ENCODE data around the gene CEP164.

The CEP164 gene

DNA sequence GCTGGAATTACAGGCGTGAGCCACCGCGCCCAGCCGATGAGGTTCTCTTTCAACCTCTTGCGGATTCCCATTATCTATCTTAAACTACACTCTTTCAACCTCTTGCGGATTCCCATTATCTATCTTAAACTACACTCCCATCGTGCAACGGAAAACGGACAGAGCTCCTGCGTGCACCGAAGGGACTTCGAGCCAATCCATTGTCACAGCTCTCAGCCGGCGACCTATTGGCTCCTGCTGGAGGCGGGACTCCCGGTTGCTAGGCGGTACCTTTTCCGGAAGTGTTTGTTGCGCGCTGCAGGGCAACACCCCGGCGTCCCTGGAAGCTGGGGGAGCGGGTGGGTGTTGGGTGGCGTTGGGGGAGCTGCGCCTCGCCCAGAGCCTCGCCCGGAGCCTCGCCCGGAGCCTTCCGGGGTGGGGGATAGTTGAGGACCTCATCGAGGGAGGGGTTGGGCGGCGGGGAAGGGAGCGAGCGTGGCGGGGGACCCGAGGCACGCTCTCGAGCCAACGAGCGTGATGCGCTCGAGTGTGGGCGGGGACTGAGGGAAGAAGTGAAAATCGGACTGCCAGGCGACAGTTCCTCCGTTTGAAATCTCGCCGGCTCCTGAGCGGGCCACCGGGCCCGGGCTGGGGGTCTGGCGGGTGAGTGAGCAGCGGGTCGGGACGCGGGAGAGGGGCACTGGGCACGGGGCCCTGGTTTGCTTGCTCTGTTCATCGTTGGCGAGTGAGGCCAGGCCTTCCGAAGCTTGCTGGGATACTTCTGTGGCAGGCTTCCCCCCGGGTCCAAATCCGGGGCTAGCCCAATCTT, at the start of gene CEP164:
Gene CEP164, plus strand, starts transcription at position 288 of the 808 bp plus-strand sequence. CDS start 10,733 bp downstream, outside the sequence.
- DNase-seq = peak; percentile 98

DNA sequence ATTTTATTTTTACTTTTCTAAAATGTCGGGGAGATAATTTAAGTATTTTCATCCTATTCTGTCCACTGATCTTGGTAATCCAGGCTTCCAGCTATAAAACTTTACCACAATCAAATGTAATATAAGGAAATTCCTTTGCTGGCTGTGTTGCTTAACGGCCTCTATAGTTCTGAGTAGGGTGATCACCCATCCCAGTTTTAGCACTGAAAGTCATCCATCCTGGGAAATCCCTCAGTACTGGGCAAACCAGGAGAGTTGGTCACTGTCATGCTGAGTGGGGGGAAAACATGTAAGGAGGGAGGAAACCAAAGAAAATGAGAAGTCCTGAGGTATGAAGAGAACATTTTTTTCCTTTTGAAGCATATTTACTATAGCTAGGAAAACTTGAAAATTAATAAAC, 49.3 kb upstream of the CEP164 start:
- DNase-seq = no peak

DNA sequence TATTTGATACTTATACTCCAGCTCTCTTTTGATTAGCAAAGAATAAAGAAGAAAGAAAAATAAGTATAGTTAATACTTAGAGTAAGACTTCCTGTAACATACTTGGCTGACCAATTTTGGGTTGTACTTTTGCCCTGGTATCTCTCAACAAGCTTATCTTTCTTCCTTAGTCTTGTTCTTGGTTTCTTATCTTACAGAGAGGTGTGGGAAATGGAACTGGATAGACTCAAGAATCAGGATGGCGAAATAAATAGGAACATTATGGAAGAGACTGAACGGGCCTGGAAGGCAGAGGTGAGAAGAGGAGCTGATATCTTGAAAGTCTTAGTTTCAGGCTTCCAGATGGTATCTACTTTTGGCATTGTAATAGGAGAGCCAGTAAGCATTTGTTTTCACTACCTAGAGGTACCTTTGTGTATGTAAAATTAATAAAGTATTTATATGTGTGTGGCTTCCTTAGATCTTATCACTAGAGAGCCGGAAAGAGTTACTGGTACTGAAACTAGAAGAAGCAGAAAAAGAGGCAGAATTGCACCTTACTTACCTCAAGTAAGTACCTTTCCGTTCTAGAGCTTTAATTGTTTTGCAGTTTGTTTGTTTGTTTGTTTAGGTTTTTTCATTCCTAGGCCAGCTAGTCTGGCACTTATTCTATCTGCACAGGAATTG, 47.8 kb upstream of the CEP164 start:
- no peak for DNase-seq

DNA sequence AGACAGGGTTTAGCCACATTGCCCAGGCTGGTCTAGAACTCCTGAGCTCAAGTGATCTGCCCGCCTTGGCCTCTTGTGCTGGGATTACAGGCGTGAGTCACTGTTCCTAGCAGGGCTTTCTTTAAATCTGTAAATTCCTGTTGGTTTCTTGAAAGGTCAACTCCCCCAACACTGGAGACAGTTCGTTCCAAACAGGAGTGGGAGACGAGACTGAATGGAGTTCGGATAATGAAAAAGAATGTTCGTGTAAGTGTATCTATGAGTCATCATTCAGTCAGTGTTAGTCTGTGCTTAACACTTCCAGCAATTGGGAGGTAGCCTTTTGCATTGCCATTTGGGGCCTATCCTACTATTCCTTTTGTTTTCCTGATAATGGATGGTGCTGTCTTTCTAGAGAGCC, 46.5 kb upstream of the CEP164 start:
- peak; percentile 58 for DNase-seq

DNA sequence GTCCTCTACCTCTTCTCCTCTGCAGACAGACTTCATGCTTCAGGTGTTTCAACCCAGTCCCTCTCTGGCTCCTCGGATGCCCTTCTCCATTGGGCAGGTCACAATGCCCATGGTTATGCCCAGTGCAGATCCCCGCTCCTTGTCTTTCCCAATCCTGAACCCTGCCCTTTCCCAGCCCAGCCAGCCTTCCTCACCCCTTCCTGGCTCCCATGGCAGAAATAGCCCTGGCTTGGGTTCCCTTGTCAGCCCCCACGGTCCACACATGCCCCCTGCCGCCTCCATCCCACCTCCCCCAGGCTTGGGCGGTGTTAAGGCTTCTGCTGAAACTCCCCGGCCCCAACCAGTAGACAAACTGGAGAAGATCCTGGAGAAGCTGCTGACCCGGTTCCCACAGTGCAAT, 45.8 kb upstream of the CEP164 start:
- DNase-seq = no peak

DNA sequence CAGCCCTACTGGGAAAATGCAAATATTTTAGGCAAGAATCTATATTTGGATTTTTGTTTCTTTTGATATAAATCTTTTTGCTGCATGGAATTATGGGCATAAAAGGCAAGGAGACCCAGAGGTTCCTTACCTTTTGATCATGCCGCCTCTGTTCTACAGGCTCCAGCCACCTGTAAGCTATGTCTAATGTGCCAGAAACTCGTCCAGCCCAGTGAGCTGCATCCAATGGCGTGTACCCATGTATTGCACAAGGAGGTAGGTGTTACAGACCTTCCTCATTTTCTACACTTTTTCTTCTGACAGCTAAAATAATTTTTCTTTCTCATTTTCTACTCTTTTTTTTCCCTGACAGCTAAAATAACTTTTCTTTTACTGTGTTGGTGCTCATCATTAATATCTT, 44.7 kb upstream of the CEP164 start:
- DNase-seq = no peak

DNA sequence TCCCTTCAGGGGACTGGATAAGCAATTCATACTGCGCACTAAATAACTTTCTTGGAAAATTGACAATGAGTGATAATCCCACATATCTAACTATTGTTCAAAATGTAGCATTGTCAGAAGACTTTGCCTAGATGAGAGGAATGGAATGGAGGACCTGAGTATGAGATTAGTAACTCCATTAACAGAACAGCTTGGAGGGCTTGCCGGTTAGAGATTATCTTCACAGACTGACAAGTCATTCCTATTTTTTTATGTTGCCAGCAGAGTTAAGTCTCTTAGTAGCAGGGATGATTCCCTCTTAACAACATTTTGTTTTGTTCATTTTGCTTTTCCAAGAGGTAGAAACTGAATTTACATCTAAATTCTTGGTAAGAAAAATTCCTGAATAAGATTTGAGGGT, 43.6 kb upstream of the CEP164 start:
- no peak for DNase-seq

DNA sequence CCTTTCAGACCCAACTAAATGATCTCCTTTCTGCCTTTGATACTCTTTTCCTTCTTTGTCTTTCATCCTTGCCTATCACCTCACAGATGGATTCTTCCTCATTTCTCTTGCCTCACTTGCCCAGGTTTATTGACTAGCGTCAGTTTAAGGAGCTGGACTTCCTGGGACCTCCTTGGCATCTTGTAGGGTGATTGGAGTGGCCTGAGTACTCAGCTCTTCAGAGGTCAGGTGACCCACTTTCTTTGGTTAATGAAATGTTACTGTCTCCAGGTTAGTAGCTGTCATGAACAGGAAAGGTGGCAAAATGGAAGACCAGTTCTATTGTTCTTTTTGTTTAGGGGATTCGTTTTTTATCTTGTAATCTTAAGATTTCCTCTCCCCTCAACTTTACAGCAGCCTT, 41.1 kb upstream of the CEP164 start:
- no peak for DNase-seq

DNA sequence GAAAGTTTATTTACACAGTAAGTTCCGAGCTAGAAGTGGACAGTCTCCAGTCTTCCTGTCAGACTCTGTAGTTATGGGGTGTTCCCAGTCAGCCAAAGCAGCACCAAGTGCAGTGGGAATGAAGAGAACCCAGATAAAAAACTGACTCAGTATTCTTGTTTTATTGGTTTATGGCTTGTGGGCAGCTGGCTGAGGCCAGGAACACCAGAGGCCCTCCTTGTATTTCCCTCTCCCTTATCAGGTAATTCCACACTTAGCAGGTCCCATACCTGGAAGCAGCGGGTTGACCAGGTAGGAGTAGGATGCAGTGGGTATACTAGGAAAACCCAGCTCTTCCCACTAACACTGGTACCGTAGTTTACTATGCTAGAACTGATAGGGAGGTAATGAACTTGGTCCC, 40.0 kb upstream of the CEP164 start:
- no peak for DNase-seq

DNA sequence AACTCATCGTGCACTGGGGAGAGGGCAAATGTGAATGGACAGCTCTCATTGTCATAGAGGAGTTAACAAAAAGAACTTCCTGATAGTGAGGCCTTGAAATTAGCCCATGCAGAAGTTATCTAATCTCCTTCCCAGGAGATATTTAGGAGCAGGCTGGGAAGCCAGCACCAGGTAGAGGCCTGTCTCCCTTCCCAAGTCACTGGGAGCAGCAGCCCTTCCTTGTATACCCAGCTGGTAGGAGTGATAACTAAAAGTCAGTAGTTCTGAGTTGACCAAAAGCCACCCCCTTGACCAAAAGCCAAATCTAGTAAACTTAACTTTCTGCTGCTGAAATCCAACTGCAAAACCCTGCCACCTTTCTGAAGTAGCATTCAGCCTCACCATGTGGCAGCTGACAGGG, 37.9 kb upstream of the CEP164 start:
- no peak for DNase-seq

DNA sequence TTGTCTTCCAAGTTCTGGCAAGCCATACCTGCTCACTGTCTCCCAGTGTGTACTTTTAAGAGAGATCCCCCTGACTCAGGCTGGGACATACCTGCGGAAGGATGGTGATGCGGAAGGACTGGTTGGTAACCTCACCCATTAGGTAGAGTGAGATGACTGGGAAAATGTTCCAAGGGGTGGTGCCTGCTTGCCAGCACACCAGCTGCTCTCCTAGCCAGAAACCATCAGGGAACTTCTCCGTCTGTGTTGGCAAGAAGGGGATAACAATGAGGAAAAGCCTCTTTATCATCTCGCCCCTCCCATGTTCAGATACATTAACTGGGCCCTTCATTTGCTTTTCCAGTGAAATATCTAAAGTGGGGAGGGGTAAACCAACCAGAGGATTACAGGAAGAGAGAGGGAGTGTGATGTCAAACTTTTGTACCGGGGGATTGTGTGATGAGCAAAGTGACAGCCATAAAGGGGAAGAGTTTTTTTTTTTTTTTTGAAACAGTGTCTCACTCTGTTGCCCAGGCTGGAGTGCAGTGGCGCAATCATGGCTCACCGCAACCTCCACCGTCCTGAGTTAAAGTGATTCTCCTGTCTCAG, 36.8 kb upstream of the CEP164 start, which contains the start of gene BACE1-AS:
Gene BACE1-AS, plus strand, starts transcription at position 538 of the 588 bp plus-strand sequence.
- no peak for DNase-seq

DNA sequence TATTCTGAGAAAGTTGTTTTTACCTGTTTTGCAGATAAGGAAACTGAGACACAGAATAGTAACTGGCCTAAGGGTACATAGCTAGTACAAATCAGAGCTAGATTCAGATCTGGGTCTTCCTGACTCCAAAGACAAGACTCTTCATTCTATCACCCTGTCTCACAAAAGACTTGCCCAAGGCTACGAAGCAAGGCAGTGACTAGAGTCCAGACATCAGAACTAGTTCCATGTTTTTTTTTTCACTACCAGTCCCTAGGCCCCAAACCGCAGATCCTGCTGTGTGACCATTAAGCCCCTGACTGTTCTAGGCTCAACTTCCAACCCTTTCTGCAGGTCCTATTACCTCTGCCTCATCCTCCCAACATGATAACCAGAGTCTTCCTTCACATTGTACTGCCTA, 35.0 kb upstream of the CEP164 start:
- DNase-seq = no peak

DNA sequence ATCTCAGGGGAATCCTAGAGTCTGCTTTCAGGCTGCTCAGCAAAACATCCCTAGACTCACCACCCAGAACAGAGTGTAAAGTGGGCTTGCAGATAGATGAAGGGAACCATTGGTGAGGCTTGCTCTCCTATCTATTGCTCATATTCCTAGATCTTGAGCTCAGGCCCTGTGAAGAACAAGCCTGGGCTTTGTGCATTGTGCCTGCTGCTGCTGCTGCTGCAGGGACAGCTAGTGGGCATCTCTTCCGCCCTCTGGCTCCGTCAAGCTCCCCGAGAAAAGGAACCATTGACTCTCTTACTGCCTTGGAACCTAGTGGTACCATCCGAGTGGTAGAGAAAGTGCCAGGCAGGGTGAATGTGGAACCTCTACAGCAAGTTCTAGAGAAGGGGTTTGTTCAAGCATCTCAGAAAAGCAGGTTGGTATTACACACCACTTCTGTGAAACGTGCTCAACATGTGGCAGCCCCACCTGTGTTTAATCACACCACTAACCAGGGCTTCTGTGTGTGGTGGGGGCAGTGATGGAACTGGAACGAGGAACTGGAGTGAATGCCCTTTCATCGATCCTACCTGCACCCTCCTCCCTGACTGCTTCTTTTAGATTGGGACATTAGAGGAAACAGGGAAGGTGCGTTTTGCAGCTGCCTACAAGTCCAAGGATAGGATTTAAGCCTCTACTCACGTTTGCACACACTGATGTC, 32.1 kb upstream of the CEP164 start:
- DNase-seq = no peak

DNA sequence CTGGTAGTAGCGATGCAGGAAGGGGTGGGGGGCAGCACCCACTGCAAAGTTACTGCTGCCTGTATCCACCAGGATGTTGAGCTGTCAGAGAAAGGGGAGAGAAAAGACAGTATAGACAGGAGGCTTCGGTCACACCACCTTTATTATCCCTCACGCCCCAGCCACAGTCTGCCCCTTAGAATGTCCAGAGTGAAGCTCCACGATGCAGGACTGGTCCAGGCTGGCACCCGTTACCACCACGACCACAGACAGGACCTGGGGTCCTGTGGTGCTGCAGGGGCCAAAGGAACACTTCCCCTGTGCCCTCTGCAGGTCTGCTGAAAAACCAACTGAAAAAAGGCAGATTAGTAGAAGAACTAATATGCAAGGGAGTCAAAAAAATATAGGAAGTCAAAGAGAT, 30.8 kb upstream of the CEP164 start:
- DNase-seq = no peak

DNA sequence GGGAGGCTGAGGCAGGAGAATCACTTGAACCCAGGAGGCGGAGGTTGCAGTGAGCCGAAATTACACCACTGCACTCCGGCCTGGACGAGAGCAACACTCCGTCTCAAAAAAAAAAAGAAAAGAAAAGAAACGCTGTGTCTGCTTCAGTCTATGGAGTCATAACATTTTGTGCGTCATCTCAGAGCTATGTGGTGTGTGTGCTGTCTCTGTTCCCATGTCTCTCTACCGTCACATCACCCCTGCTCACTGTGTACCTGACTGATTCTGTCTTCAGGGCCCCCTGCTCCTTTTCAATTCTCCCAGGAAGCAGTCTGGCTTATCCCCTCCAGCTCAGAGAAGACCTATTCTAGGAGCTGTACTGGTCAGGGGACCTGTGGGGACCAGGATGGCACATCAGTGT, 29.5 kb upstream of the CEP164 start:
- no peak for DNase-seq

DNA sequence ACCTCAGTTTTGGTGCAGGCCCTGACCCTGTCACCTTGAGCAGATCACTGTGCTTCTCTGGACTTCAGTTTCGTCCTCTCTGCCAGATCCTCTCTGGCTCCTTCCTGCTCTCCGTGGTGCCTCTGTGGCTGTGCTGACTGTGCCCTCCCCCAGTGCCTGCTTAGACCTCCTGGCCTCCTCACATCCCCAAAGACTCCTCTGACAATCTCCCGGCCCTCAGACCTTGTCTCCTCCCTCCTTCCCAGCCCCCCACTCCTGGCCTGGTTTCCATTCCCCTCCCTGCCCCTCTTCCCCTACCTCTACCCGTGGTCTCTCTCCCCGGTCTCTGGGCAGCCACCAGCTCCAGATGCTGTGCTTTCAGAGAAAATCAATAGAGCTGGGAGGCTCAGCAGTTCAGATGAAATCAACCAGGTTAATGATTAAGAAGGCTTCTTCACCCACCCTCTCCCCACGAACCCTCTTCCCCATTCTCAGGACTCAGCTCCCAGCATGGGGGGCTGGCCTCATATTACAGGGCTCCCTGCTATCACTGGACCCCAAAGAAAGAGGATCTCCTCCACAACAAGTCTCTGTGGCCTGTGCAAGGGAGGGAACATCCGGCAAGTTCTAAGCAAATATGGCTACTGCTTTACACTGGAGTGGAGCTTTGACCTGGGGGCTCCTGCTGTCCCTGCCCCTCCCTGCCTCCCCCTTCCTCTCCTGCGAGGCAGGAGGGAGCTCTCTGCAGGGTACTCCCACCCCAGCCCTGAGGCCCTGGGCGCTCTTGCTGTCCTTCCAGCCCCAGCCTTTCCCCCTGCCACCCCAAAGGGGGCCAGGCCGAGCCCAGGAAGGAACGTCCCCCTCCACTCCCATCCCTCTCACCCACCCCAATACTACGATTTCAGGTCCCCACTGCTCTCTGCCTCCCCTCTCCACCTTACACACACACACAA, 28.0 kb upstream of the CEP164 start:
- no peak for DNase-seq

DNA sequence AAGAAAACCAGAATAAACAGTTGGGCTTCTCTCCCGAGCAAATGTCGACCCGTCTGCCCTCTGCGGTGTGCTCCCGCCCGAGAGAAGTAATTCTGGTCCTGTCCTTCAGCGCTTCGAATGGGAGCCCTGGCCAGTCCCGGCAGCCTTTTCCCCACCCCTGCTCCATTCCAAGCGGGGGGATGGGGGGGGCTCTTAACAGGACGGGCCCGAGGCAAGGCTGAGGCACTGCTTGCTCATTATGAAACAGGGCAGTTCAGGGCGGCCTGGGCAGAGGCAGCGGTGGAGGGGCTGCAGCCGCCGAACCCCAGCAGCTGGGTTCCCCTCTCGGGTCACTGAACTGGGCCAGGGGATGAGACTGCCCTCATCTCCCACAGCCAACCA, 27.4 kb upstream of the CEP164 start:
- DNase-seq = no peak

DNA sequence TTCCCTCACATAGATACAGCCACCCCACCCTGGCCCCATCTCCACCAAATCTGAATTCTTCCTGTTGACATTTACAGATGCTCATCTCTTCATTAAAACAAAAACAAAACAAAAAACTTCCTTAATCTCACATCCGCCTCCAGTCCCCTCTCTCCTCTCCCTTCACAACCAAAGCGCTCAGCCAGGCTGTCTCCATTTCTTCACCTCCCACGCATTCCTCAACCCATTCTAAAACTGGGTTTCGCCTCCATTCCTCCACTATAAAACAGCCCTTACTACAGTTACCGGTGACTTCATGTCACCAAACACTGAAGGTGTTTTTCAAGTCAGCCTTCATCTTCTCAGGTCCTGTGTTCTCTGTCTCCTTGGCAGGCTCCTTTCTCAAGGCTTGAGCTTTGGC, 26.9 kb upstream of the CEP164 start:
- DNase-seq = no peak

DNA sequence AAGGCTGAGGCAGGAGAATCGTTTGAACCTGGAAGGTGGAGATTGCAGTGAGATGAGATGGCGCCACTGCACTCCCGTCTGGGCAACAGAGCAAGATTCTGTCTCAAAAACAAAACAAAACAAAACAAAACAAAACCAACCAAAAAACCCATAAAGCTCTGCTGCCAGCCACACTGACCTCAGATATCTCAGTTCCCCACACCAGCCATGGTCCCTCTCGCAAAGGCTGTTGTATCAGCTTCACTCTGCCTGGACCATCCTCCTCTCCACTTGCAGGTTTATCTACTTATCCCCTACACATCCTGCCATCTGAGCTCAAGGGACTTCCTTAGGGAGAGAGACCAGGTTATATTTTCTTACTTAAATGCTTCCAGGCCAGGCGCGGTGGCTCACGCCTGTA, 25.4 kb upstream of the CEP164 start:
- DNase-seq = no peak

DNA sequence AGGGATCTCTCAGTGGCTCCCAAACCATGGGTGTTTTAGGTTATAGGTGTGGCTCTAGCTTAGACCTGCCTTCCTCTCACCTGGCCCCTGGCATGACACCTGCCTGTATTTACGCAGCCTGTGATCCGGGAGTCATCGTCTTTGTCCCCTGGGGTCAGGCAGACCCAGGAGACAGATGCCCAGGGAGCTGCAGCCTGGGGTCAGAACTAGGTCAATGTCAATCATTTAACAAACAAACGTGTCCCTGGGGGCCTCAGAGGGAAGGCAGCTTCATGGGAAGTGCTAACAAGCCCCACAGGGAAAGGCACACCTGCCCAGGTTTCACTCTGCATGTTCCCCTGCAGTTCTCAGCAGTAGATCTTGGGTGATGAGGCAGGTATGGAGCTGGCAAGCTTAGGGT, 24.6 kb upstream of the CEP164 start:
- DNase-seq = no peak

DNA sequence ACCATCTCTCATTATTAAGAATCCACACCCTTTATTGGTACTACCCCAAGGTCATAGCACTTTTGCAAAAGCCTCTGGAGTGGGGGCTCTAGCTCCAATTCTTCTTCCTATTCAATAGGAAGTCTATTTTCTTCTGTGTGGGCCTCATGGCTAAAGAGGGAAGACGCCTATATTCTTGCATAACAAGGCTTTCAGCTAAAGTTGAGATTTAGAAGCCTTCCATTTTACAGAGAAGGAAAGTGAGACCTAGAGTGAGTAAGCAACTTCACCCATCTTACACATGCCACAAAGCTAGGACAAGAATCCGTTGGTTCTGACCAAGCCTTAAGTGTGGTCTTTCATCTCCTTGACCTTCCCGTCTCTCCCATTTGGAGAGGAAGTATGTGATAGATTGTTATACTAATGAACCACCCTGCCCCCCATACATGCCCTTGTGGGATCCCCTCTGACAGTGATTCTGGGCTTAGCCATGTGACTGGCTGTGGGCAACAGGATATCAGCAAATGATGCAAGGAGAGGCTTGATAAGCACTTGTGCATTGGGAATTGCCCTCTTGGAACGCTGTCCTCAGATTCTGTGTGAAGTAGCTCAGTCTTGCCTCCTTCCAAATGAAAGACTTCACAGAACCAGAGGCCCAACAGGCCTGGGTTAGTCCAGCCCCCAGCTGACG, 23.9 kb upstream of the CEP164 start:
- no peak for DNase-seq

DNA sequence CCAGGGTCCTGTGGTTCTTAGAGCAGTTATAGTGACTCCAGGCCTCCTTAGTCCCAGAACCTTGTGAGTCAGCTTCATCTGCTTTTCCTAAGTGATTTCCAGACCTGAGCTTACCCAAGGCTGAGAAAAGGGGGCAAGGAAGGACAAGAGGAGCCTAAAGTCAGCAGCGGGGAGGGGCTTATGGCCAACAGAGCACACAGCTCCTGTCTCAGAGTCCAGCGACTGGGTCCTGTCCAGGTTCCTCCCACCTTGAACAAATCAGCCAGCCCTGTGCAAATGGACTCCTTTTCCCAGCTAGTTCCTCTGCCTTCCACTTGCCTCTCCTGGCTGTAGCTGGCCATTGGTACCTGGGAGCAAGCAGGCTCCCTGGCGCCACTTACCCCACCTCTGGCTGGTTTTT, 22.5 kb upstream of the CEP164 start:
- DNase-seq = no peak

All from DMS79 (cell line).